Smooth muscle cell (in vitro differentiated cells): Measurements from ENCODE around the gene ICAM3. TPM values are rescaled to one million over a fixed set of nuclear protein-coding genes. Genes with fewer than 3 reads are reported as not detected.
A peak's percentile ranks its signal among the peaks of the same experiment; 100 is the strongest.

ENCODE experiments used
- DNase-seq: peaks from one replicate; lab custom pipeline; 2025; ENCODE audit not compliant: unreplicated experiment; lab: John Stamatoyannopoulos, UW
- H2AFZ ChIP-seq: fragments of 200-600 bp; sonication (generic); 2 replicates; pipeline ENCODE4 v1.6.0; 2016; ENCODE audit warnings: antibody characterized with exemption, low read depth, mild to moderate bottlenecking
- H3F3A ChIP-seq: fragments of 200-600 bp; sonication (generic); 2 replicates; pipeline ENCODE4 v1.6.0; 2017; ENCODE audit warnings: antibody characterized with exemption, low read depth
- H3K27ac ChIP-seq: fragments of 200-600 bp; sonication (generic); 2 replicates; pipeline ENCODE4 v1.5.1; 2016; ENCODE audit warnings: low read depth, mild to moderate bottlenecking
- H3K27me3 ChIP-seq: fragments of 200-600 bp; sonication (generic); 2 replicates; pipeline ENCODE4 v1.6.1; 2016; ENCODE audit warnings: low read depth, mild to moderate bottlenecking
- H3K36me3 ChIP-seq: fragments of 200-600 bp; sonication (generic); 2 replicates; pipeline ENCODE4 v1.5.1; 2016; ENCODE audit warnings: low read depth
- H3K4me1 ChIP-seq: fragments of 200-600 bp; sonication (generic); 2 replicates; pipeline ENCODE4 v1.5.1; 2016; ENCODE audit warnings: low read depth
- H3K4me2 ChIP-seq: fragments of 200-600 bp; sonication (generic); 2 replicates; pipeline ENCODE4 v1.6.0; 2016; ENCODE audit warnings: mild to moderate bottlenecking
- H3K4me3 ChIP-seq: fragments of 200-600 bp; sonication (generic); 2 replicates; pipeline ENCODE4 v1.5.1; 2016; ENCODE audit warnings: mild to moderate bottlenecking
- H3K79me2 ChIP-seq: fragments of 200-600 bp; sonication (generic); 2 replicates; pipeline ENCODE4 v1.6.0; 2016; ENCODE audit warnings: low read depth, mild to moderate bottlenecking
- H3K9ac ChIP-seq: fragments of 200-600 bp; sonication (generic); 2 replicates; pipeline ENCODE4 v1.6.0; 2016; ENCODE audit warnings: low read depth
- H3K9me3 ChIP-seq: fragments of 200-600 bp; sonication (generic); replicated peaks from 2 replicates; pipeline ENCODE4 v1.5.1; 2016; ENCODE audit warnings: low read depth
- H4K20me1 ChIP-seq: fragments of 200-600 bp; sonication (generic); 2 replicates; pipeline ENCODE4 v1.6.0; 2016; ENCODE audit warnings: low read depth
- WGBS: methylation state at CpG from one replicate; pipeline ENCODE4 v1.1.7; 2016; ENCODE audit warnings: low lambda C conversion rate; 5-methylcytosine and 5-hydroxymethylcytosine counted together
- polyA plus RNA-seq: library from polyadenylated mRNA; unstranded; fragments of >200 nt; fragmentation: Nextera tagmentation; extraction: Ambion mirVana; gene quantifications from 2 replicates; pipeline ENCODE4 v1.2.1, GENCODE V29; 2016
- total RNA-seq: library from RNA; depleted of rRNA; stranded (reverse); fragments of >200 nt; gene quantifications from 2 replicates; pipeline ENCODE4 v1.2.3, GENCODE V29; 2014
- TF ChIP-seq, protein P1 (sequence below): fragments of 200-600 bp; sonication (generic); IDR thresholded peaks from 2 replicates; pipeline ENCODE4 v1.5.1; 2017; ENCODE audit warnings: borderline replicate concordance, mild to moderate bottlenecking, antibody characterized with exemption; ENCODE audit not compliant: insufficient read depth, poor library complexity, severe bottlenecking

The ICAM3 gene
- total and polyA plus RNA-seq, 2 experiments from 2014 or later, result 6.5 to 31.3 TPM

DNA sequence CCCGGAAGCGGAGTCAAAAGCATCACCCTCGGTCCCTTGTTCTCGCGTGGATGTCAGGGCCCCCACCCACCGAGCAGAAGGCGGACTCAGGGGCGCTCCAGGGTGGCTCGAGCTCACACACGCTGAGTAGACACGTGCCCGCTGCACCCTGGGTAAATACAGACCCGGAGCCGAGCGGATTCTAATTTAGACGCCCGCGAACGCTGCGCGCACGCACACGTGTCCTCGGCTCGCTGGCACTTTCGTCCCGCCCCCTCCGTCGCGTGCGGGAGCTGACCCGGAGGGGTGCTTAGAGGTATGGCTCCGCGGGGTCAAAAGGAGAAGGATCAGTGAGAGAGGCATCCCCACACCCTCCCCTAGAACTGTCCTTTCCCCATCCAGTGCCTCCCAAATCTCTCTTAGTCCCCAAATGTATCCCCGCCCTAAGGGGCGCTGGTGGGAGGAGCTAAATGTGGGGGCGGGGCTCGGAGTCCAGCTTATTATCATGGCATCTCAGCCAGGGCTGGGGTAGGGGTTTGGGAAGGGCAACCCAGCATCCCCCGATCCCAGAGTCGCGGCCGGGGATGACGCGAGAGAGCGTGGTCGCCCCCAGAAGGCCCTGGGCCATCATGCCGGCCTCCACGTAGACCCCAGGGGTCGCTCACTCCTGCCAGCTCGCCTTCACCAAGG is 50.1 kb downstream of the ICAM3 start:
- peak; percentile 49 for DNase-seq
- H3K4me3 ChIP-seq, result peak overlapping the region; percentile 41
- peaks cover 78% of the 10 kb centered on the region for H3K27me3 ChIP-seq
- no peaks in the 10 kb centered on the region for H3K79me2 ChIP-seq
- H3K9me3 ChIP-seq, result no peaks in the 10 kb centered on the region
- H3K27ac ChIP-seq, result no peak overlapping the region
- 2% methylated on average over 41 of the region's 50 CpGs for WGBS
- no peak overlapping the region for H3K9ac ChIP-seq
- H3K36me3 ChIP-seq, result no peaks in the 10 kb centered on the region
- TF ChIP-seq, protein P1, sequence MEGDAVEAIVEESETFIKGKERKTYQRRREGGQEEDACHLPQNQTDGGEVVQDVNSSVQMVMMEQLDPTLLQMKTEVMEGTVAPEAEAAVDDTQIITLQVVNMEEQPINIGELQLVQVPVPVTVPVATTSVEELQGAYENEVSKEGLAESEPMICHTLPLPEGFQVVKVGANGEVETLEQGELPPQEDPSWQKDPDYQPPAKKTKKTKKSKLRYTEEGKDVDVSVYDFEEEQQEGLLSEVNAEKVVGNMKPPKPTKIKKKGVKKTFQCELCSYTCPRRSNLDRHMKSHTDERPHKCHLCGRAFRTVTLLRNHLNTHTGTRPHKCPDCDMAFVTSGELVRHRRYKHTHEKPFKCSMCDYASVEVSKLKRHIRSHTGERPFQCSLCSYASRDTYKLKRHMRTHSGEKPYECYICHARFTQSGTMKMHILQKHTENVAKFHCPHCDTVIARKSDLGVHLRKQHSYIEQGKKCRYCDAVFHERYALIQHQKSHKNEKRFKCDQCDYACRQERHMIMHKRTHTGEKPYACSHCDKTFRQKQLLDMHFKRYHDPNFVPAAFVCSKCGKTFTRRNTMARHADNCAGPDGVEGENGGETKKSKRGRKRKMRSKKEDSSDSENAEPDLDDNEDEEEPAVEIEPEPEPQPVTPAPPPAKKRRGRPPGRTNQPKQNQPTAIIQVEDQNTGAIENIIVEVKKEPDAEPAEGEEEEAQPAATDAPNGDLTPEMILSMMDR, result no peak
- H3K4me1 ChIP-seq, result peaks cover 36% of the 10 kb centered on the region
- H3F3A ChIP-seq, result no peaks in the 10 kb centered on the region
- no peak overlapping the region for H2AFZ ChIP-seq
- H4K20me1 ChIP-seq, result no peaks in the 10 kb centered on the region
- peak overlapping the region; percentile 89 for H3K4me2 ChIP-seq

DNA sequence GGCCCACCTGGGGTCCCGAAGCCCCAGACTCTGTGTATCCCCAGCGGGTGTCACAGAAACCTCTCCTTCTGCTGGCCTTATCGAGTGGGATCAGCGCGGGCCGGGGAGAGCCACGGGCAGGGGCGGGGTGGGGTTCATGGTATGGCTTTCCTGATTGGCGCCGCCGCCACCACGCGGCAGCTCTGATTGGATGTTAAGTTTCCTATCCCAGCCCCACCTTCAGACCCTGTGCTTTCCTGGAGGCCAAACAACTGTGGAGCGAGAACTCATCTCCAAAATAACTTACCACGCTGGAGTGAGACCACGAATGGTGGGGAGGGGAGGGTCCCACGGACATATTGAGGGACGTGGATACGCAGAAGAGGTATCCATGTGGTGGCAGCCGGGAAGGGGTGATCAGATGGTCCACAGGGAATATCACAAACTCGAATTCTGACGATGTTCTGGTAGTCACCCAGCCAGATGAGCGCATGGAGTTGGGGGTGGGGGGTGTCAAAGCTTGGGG is 50.7 kb downstream of the ICAM3 start:
- H3K27ac ChIP-seq, result no peak overlapping the region
- 5% methylated on average over 23 of the region's 23 CpGs for WGBS
- peaks cover 72% of the 10 kb centered on the region for H3K27me3 ChIP-seq

DNA sequence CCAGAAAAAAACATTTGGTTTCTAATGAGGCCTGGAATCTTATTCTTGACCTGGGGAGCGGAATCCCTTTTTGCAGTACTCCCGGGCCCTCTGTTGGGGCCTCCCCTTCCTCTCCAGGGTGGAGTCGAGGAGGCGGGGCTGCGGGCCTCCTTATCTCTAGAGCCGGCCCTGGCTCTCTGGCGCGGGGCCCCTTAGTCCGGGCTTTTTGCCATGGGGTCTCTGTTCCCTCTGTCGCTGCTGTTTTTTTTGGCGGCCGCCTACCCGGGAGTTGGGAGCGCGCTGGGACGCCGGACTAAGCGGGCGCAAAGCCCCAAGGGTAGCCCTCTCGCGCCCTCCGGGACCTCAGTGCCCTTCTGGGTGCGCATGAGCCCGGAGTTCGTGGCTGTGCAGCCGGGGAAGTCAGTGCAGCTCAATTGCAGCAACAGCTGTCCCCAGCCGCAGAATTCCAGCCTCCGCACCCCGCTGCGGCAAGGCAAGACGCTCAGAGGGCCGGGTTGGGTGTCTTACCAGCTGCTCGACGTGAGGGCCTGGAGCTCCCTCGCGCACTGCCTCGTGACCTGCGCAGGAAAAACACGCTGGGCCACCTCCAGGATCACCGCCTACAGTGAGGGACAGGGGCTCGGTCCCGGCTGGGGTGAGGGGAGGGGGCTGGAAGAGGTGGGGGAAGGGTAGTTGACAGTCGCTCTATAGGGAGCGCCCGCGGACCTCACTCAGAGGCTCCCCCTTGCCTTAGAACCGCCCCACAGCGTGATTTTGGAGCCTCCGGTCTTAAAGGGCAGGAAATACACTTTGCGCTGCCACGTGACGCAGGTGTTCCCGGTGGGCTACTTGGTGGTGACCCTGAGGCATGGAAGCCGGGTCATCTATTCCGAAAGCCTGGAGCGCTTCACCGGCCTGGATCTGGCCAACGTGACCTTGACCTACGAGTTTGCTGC is 52.4 kb downstream of the ICAM3 start, which contains the start of gene ICAM4:
Gene ICAM4 (plus strand): TSS at position 153 of the 935 bp plus-strand sequence. CDS start 58 bp downstream, at position 211.
- Histone ChIP-seq H3K9ac (no peak within 1 kb of the TSS), H3F3A (no peaks in the 10 kb centered on the region), H3K4me3 (peak within 1 kb of the TSS; percentile 12), H3K36me3 (no peaks in the 10 kb centered on the region), H2AFZ (peak within 1 kb of the TSS; percentile 68), H3K4me2 (peak within 1 kb of the TSS; percentile 69), H4K20me1 (no peaks in the 10 kb centered on the region), H3K27me3 (peaks cover 56% of the 10 kb centered on the region), H3K4me1 (peaks cover 36% of the 10 kb centered on the region), H3K79me2 (no peaks in the 10 kb centered on the region), H3K9me3 (no peaks in the 10 kb centered on the region), H3K27ac (no peak within 1 kb of the TSS)
- TF ChIP-seq, protein P1, result no peak
- 11% methylated on average over 53 of the region's 59 CpGs for WGBS
- DNase-seq, result no peak

More for the DNA sequence above, 50.7 kb downstream of the ICAM3 start:
- DNase-seq, result no peak
- Histone ChIP-seq H3K4me2 (peak overlapping the region; percentile 89), H3K9me3 (no peaks in the 10 kb centered on the region), H3K36me3 (no peaks in the 10 kb centered on the region), H3K9ac (no peak overlapping the region), H3K4me3 (peak overlapping the region; percentile 41), H2AFZ (no peak overlapping the region), H3K79me2 (no peaks in the 10 kb centered on the region), H3F3A (no peaks in the 10 kb centered on the region), H4K20me1 (no peaks in the 10 kb centered on the region), H3K4me1 (peaks cover 36% of the 10 kb centered on the region)
- TF ChIP-seq, protein P1, result no peak
